Parathyroid adenoma (tissue), 2 donors: ENCODE measurements around the gene SNX6.

Source experiments
- H2AFZ ChIP-seq: fragments of 300-600 bp; sonication (generic); one replicate; pipeline ENCODE4 v1.7.0; 2017; ENCODE audit warnings: antibody characterized with exemption, mild to moderate bottlenecking
- H3K27ac ChIP-seq: fragments of 300-600 bp; sonication (generic); one replicate; pipeline ENCODE4 v1.7.0; 2017
- H3K27me3 ChIP-seq: fragments of 300-600 bp; sonication (generic); one replicate; pipeline ENCODE4 v1.7.0; 2017; ENCODE audit warnings: low read length; ENCODE audit not compliant: control insufficient read depth, insufficient read depth
- H3K36me3 ChIP-seq: fragments of 300-600 bp; sonication (generic); one replicate; pipeline ENCODE4 v1.7.0; 2017; ENCODE audit warnings: low read length; ENCODE audit not compliant: control insufficient read depth, insufficient read depth
- H3K4me1 ChIP-seq: fragments of 300-600 bp; sonication (generic); one replicate; pipeline ENCODE4 v1.7.0; 2017; ENCODE audit warnings: control low read depth
- H3K4me2 ChIP-seq: fragments of 300-600 bp; sonication (generic); one replicate; pipeline ENCODE4 v1.7.0; 2017; ENCODE audit warnings: low read length
- H3K4me3 ChIP-seq: fragments of 300-600 bp; sonication (generic); one replicate; pipeline ENCODE4 v1.7.0; 2017; ENCODE audit warnings: low read depth, low read length
- H3K79me2 ChIP-seq: fragments of 300-600 bp; sonication (generic); one replicate; pipeline ENCODE4 v1.7.0; 2017; ENCODE audit warnings: control low read depth
- H3K9ac ChIP-seq: fragments of 300-600 bp; sonication (generic); one replicate; pipeline ENCODE4 v1.7.0; 2017; ENCODE audit warnings: mild to moderate bottlenecking
- H3K9me3 ChIP-seq: fragments of 300-600 bp; sonication (generic); one replicate; pipeline ENCODE4 v1.7.0; 2017; ENCODE audit warnings: low read length; ENCODE audit not compliant: control insufficient read depth
- TF ChIP-seq, protein P1 (sequence below): fragments of 300-600 bp; sonication (generic); IDR thresholded peaks from one replicate; pipeline ENCODE4 v1.7.0; 2017; ENCODE audit warnings: antibody characterized with exemption, mild to moderate bottlenecking
- donor health status: primary hyperparathyroidism.

Gene SNX6

DNA sequence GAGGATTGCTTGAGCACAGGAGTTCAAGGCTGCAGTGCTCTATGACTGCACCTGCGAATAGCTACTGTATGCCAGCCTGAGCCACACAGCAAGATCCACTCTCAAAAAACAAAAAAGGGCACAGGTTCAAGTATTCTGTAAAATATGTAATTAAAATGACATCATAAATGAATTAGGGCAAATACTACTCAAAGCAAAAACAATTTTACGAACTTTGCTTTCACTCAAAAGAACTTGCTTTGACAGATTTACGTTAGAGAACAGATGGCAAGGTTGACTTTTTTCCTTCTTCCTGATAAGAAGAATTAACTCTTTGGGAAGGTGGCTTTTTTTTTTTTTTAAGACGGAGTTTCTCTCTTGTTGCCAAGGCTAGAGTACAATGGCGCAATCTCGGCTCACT, 46.4 kb downstream of the SNX6 start:
- Histone ChIP-seq H3K9me3 (no peaks in the 10 kb centered on the region), H3K4me1 (no peaks in the 10 kb centered on the region), H3K27me3 (no peaks in the 10 kb centered on the region), H3K36me3 (no peaks in the 10 kb centered on the region), H3K79me2 (peaks cover 4% of the 10 kb centered on the region), H3K4me2 (no peak overlapping the region), H2AFZ (no peak overlapping the region), H3K4me3 (no peak overlapping the region), H3K27ac (no peak overlapping the region), H3K9ac (no peak overlapping the region)
- TF ChIP-seq, protein P1, sequence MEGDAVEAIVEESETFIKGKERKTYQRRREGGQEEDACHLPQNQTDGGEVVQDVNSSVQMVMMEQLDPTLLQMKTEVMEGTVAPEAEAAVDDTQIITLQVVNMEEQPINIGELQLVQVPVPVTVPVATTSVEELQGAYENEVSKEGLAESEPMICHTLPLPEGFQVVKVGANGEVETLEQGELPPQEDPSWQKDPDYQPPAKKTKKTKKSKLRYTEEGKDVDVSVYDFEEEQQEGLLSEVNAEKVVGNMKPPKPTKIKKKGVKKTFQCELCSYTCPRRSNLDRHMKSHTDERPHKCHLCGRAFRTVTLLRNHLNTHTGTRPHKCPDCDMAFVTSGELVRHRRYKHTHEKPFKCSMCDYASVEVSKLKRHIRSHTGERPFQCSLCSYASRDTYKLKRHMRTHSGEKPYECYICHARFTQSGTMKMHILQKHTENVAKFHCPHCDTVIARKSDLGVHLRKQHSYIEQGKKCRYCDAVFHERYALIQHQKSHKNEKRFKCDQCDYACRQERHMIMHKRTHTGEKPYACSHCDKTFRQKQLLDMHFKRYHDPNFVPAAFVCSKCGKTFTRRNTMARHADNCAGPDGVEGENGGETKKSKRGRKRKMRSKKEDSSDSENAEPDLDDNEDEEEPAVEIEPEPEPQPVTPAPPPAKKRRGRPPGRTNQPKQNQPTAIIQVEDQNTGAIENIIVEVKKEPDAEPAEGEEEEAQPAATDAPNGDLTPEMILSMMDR, result no peak

DNA sequence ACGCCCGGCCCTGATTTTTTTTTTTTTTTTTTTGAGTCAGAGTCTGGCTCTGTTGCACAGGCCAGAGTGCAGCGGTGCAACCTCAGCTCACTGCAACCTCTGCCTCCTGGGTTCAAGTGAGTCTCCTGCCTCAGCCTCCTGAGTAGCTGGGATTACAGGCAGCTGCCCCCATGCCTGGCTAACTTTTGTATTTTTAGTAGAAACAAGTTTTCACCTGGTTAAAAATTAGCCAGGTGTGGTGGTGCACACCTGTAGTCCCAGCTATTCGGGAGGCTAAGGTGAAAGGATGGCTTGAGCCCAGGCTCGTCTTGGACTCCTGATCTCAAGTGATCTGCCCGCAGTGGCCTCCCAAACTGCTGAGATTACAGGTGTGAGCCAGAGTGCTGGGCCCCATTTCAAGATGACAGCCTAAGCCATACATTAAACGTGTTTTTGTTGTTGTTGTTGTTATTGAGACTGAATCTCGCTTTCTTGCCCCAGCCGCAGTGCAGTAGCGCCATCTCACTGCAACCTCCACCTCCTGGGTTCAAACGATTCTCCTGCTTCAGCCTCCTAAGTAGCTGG, 47.7 kb downstream of the SNX6 start:
- H2AFZ ChIP-seq, result no peak overlapping the region
- H3K27me3 ChIP-seq, result no peaks in the 10 kb centered on the region
- H3K27ac ChIP-seq, result no peak overlapping the region
- TF ChIP-seq, protein P1, result no peak
- no peak overlapping the region for H3K4me3 ChIP-seq
- H3K79me2 ChIP-seq, result peaks cover 4% of the 10 kb centered on the region
- no peaks in the 10 kb centered on the region for H3K36me3 ChIP-seq
- no peaks in the 10 kb centered on the region for H3K9me3 ChIP-seq
- no peak overlapping the region for H3K9ac ChIP-seq
- H3K4me2 ChIP-seq, result no peak overlapping the region
- H3K4me1 ChIP-seq, result no peaks in the 10 kb centered on the region

DNA sequence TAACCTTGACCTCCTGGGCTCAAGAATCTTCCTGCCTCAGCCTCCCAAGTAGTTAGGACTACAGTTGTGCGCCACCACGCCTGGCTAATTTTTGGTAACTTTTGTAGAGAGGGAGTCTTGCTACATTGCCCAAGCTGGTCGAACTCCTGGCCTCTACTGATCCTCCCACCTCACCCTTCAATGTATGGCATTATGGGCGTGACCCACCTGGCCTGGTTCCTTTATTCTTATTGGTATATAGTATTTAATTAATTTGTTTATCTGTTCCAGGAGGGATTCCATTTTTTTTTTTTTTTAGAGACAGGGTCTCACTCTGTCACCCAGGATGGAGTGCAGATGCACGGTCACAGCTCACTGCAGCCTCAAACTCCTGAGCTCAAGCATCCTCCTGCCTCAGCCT, 49.6 kb downstream of the SNX6 start:
- Histone ChIP-seq H3K4me1 (no peaks in the 10 kb centered on the region), H3K4me3 (no peak overlapping the region), H3K27me3 (no peaks in the 10 kb centered on the region), H3K36me3 (no peaks in the 10 kb centered on the region), H2AFZ (no peak overlapping the region), H3K4me2 (no peak overlapping the region), H3K9ac (no peak overlapping the region), H3K9me3 (no peaks in the 10 kb centered on the region), H3K27ac (no peak overlapping the region), H3K79me2 (peaks cover 4% of the 10 kb centered on the region)
- TF ChIP-seq, protein P1, result no peak

DNA sequence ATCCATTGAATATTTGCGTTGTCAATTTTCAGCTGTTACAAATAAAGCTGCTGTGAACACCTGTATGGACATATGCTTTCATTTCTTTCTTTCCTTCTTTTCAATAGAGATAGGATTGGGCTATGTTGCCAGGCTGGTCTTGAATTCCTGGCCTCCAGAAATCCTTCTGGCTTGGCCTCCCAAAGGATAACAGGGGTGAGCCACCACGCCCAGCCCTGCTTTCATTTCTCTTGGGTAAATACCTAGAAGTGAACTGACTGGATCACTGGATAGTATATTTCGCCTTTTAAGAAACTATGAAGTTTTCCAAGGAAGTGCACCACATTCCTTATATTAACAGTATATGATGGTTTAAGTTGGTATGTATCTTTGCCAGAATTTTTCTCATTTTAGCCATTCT, 58.2 kb downstream of the SNX6 start:
- Histone ChIP-seq H3K27me3 (no peaks in the 10 kb centered on the region), H3K4me1 (no peaks in the 10 kb centered on the region), H2AFZ (no peak overlapping the region), H3K4me3 (no peak overlapping the region), H3K9me3 (no peaks in the 10 kb centered on the region), H3K4me2 (no peak overlapping the region), H3K9ac (no peak overlapping the region), H3K79me2 (peaks cover 6% of the 10 kb centered on the region), H3K27ac (no peak overlapping the region), H3K36me3 (no peaks in the 10 kb centered on the region)
- TF ChIP-seq, protein P1, result no peak

DNA sequence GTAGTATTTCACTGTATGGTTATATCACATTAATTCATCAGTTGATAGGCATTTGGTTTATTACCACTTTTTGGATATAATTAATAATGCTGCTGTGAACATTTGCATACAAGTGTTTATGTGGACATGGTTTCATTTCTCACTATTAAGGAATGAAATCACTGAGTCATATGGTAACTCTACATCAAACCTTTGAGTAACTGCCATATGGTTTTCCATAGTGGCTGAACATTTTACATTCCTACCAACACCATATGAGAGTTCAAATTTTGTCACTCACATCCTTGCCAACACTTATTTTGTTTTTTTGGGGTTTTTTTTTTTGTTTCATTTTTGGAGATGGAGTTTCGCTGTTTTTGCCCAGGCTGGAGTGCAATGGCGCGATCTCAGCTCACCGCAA, 60.2 kb downstream of the SNX6 start:
- Histone ChIP-seq H3K4me3 (no peak overlapping the region), H3K9me3 (no peaks in the 10 kb centered on the region), H3K4me1 (peaks cover under 1% of the 10 kb centered on the region), H3K9ac (no peak overlapping the region), H3K27ac (no peak overlapping the region), H3K4me2 (no peak overlapping the region), H2AFZ (no peak overlapping the region), H3K79me2 (peaks cover 6% of the 10 kb centered on the region), H3K27me3 (no peaks in the 10 kb centered on the region), H3K36me3 (no peaks in the 10 kb centered on the region)
- TF ChIP-seq, protein P1, result no peak
